ENCODE data around the gene PDGFC. TPM values are rescaled to one million over a fixed set of nuclear protein-coding genes. Genes with fewer than 3 reads are reported as not detected.

The PDGFC gene
- polyA plus RNA-seq, 1 donor from 2014 or later: 3.8 TPM

DNA sequence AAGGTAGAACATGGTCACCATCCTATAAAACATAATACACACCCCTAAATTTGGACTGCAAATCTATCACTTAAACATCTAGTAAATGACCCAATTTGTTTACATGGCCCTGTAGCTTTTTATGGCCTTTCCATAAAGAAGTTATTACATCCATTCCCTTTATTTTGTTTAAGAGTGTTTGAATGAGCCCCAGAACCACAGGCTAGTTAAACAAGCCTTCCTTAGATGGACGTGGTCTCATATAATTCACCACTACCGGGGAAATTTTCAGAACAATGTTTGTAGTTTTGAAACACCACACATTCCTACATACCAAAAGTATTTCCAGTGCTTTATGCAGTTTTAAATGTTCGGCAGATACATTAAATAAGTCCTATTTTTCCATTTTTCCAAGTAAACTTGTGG is 12.3 kb downstream of the PDGFC start:
- Histone ChIP-seq H3K4me3 (ENCODE audit: low read length) (no peak overlapping the region), H3K27ac (ENCODE audit: low read length) (no peak overlapping the region), H3K9ac (ENCODE audit: low read length) (no peak overlapping the region), H3K79me2 (replicated peaks; ENCODE audit: insufficient read depth, low read length) (peaks cover 3% of the 10 kb centered on the region), H3K9me2 (ENCODE audit: insufficient read depth, low read length) (no peaks in the 10 kb centered on the region), H3K4me2 (ENCODE audit: low read length) (no peak overlapping the region), H3K36me3 (ENCODE audit: insufficient read depth, low read length) (no peaks in the 10 kb centered on the region), H3K27me3 (ENCODE audit: insufficient read depth, low read depth, low read length) (no peaks in the 10 kb centered on the region), H4K20me1 (ENCODE audit: insufficient read depth) (no peaks in the 10 kb centered on the region), H2AFZ (ENCODE audit: low read depth, low read length) (no peak overlapping the region), H3F3A (ENCODE audit: insufficient read depth, low read length, poor library complexity, severe bottlenecking) (no peaks in the 10 kb centered on the region), H3K9me3 (ENCODE audit: low read length) (no peaks in the 10 kb centered on the region)
- TF ChIP-seq POLR2AphosphoS5 (IDR thresholded peaks at IDR 0.05): no peak
- TF ChIP-seq EP300 (conservative IDR thresholded peaks at IDR 0.05; ENCODE audit: poor library complexity, severe bottlenecking): no peak
- no peak for TF ChIP-seq RAD21 (conservative IDR thresholded peaks at IDR 0.05)
- TF ChIP-seq EZH2 (IDR thresholded peaks at IDR 0.05; ENCODE audit: borderline replicate concordance, insufficient read depth, low read length, poor library complexity, severe bottlenecking): no peak
- TF ChIP-seq CTCF (IDR thresholded peaks at IDR 0.05; ENCODE audit: poor library complexity, severe bottlenecking): no peak
- no peak for TF ChIP-seq MXI1 (conservative IDR thresholded peaks at IDR 0.05; ENCODE audit: poor library complexity, severe bottlenecking)

DNA sequence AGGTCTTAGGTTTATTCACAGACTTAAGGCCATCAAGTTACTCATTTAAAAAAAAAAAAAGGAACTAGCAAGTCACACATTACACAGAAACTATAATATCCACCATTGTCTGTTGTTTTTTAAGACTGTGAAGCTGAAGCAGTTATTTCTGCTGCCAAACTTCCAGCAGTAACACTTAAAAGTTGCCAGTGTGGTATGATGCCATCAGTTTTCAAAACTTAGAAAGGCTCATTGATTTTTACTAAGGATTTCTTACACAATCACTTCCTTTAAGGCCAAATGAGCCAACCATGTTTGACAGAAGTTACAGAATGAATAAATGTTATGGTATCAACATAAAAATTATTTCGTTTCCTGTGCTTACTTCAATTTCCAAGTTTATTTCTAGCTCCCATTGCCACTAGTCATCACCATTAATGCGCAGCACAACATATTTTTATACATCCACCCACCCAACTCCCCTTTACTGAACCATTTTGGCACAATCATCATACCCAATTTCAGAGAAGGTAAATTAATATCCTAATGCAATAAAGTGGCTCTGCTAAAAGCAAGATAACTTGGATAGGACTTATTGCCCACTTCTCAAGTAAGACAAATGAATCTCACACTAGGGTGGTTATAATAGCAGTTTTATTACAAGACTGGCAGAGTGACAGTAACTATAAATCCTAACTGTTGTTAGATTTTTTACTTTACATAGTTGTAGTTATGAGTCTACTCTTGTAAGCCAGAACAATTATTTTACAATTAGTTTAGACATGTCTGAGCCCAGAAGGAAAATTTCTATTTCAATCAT is 13.1 kb downstream of the PDGFC start:
- no peak overlapping the region for H3K4me2 ChIP-seq (ENCODE audit: low read length)

More for the DNA sequence above, 13.1 kb downstream of the PDGFC start:
- Histone ChIP-seq H3K9ac (ENCODE audit: low read length) (no peak overlapping the region), H3K79me2 (replicated peaks; ENCODE audit: insufficient read depth, low read length) (peaks cover 3% of the 10 kb centered on the region), H3K9me2 (ENCODE audit: insufficient read depth, low read length) (no peaks in the 10 kb centered on the region), H4K20me1 (ENCODE audit: insufficient read depth) (no peaks in the 10 kb centered on the region), H3F3A (ENCODE audit: insufficient read depth, low read length, poor library complexity, severe bottlenecking) (no peaks in the 10 kb centered on the region), H3K27me3 (ENCODE audit: insufficient read depth, low read depth, low read length) (no peaks in the 10 kb centered on the region), H2AFZ (ENCODE audit: low read depth, low read length) (no peak overlapping the region), H3K4me3 (ENCODE audit: low read length) (no peak overlapping the region), H3K9me3 (ENCODE audit: low read length) (no peaks in the 10 kb centered on the region), H3K27ac (ENCODE audit: low read length) (no peak overlapping the region), H3K36me3 (ENCODE audit: insufficient read depth, low read length) (no peaks in the 10 kb centered on the region)
- no peak for TF ChIP-seq RAD21 (conservative IDR thresholded peaks at IDR 0.05)
- no peak for TF ChIP-seq POLR2AphosphoS5 (IDR thresholded peaks at IDR 0.05)
- no peak for TF ChIP-seq REST (IDR thresholded peaks at IDR 0.05; ENCODE audit: borderline replicate concordance)
- no peak for TF ChIP-seq CTCF (IDR thresholded peaks at IDR 0.05; ENCODE audit: poor library complexity, severe bottlenecking)
- TF ChIP-seq SMC3 (conservative IDR thresholded peaks at IDR 0.05; ENCODE audit: poor library complexity): no peak
- TF ChIP-seq EZH2 (IDR thresholded peaks at IDR 0.05; ENCODE audit: borderline replicate concordance, insufficient read depth, low read length, poor library complexity, severe bottlenecking): no peak
- no peak for TF ChIP-seq MXI1 (conservative IDR thresholded peaks at IDR 0.05; ENCODE audit: poor library complexity, severe bottlenecking)
- TF ChIP-seq EP300 (conservative IDR thresholded peaks at IDR 0.05; ENCODE audit: poor library complexity, severe bottlenecking): no peak
- no peak for TF ChIP-seq TAF1 (IDR thresholded peaks at IDR 0.05; ENCODE audit: low read depth)
